Measurements from ENCODE around the gene KCNK10.

Gene KCNK10

GRCh38 chr14:88272390-88273269 is 50.4 kb downstream of the KCNK10 start:
- H3K36me3 Mint-ChIP-seq (ENCODE audit: low read depth), result no peaks in the 10 kb centered on the region
- peak overlapping the region; percentile 11 for H3K27ac Mint-ChIP-seq
- H3K27me3 Mint-ChIP-seq (ENCODE audit: low read depth, poor library complexity), result peaks cover 47% of the 10 kb centered on the region
- H3K4me3 Mint-ChIP-seq, result no peak overlapping the region
- no peaks in the 10 kb centered on the region for H3K9me3 Mint-ChIP-seq
- no peak for TF ChIP-seq CTCF (IDR thresholded peaks at IDR 0.05)
- H3K4me1 Mint-ChIP-seq, result peaks cover 30% of the 10 kb centered on the region
- DNase-seq, result no peak

GRCh38 chr14:88271205-88271604 is 51.9 kb downstream of the KCNK10 start:
- TF ChIP-seq CTCF (IDR thresholded peaks at IDR 0.05), result no peak
- Mint-ChIP-seq H3K4me3 (no peak overlapping the region), H3K27me3 (ENCODE audit: low read depth, poor library complexity) (peaks cover 44% of the 10 kb centered on the region)

GRCh38 chr14:88270776-88271175 is 52.3 kb downstream of the KCNK10 start:
- peaks cover 30% of the 10 kb centered on the region for H3K4me1 Mint-ChIP-seq
- no peaks in the 10 kb centered on the region for H3K36me3 Mint-ChIP-seq (ENCODE audit: low read depth)
- peaks cover 45% of the 10 kb centered on the region for H3K27me3 Mint-ChIP-seq (ENCODE audit: low read depth, poor library complexity)
- H3K4me3 Mint-ChIP-seq, result no peak overlapping the region
- TF ChIP-seq CTCF (IDR thresholded peaks at IDR 0.05), result no peak
- peaks cover 1% of the 10 kb centered on the region for H3K9me3 Mint-ChIP-seq
- no peak overlapping the region for H3K27ac Mint-ChIP-seq
- DNase-seq, result no peak

More at GRCh38 chr14:88271205-88271604, 51.9 kb downstream of the KCNK10 start:
- Mint-ChIP-seq H3K36me3 (ENCODE audit: low read depth) (no peaks in the 10 kb centered on the region), H3K4me1 (peaks cover 30% of the 10 kb centered on the region), H3K27ac (no peak overlapping the region), H3K9me3 (no peaks in the 10 kb centered on the region)
- DNase-seq, result no peak

GRCh38 chr14:88269806-88270420 is 53.2 kb downstream of the KCNK10 start:
- peaks cover 30% of the 10 kb centered on the region for H3K4me1 Mint-ChIP-seq
- no peak for DNase-seq

GRCh38 chr14:88266474-88266873 is 56.6 kb downstream of the KCNK10 start:
- DNase-seq, result no peak
- H3K27ac Mint-ChIP-seq, result no peak overlapping the region
- no peak overlapping the region for H3K4me3 Mint-ChIP-seq
- no peak for TF ChIP-seq CTCF (IDR thresholded peaks at IDR 0.05)
- H3K9me3 Mint-ChIP-seq, result peaks cover 14% of the 10 kb centered on the region
- peaks cover 53% of the 10 kb centered on the region for H3K27me3 Mint-ChIP-seq (ENCODE audit: low read depth, poor library complexity)
- peaks cover 5% of the 10 kb centered on the region for H3K4me1 Mint-ChIP-seq
- H3K36me3 Mint-ChIP-seq (ENCODE audit: low read depth), result no peaks in the 10 kb centered on the region

More at GRCh38 chr14:88269806-88270420, 53.2 kb downstream of the KCNK10 start:
- Mint-ChIP-seq H3K27ac (no peak overlapping the region), H3K27me3 (ENCODE audit: low read depth, poor library complexity) (peaks cover 49% of the 10 kb centered on the region), H3K9me3 (peaks cover 8% of the 10 kb centered on the region), H3K4me3 (no peak overlapping the region), H3K36me3 (ENCODE audit: low read depth) (no peaks in the 10 kb centered on the region)
- no peak for TF ChIP-seq CTCF (IDR thresholded peaks at IDR 0.05)

Data from nephron progenitor cell (in vitro differentiated cells).